ENCODE results near the gene COL3A1.

COL3A1 gene

GRCh38 chr2:189016311-189016861 lies 42.2 kb downstream of the COL3A1 start:
- no peak for DNase-seq (ENCODE audit: low read depth)

GRCh38 chr2:189018631-189019030 lies 44.5 kb downstream of the COL3A1 start:
- no peak for DNase-seq (ENCODE audit: low read depth)

- DNase-seq (ENCODE audit: low read depth), result no peak
These were observed 46.0 kb downstream of the COL3A1 start for GRCh38 chr2:189020179-189020578.

GRCh38 chr2:189022053-189022481 lies 47.9 kb downstream of the COL3A1 start:
- no peak for DNase-seq (ENCODE audit: low read depth)

- DNase-seq (ENCODE audit: low read depth), result no peak
These were observed 48.3 kb downstream of the COL3A1 start for GRCh38 chr2:189022492-189022891.

GRCh38 chr2:189024901-189025618 lies 50.9 kb downstream of the COL3A1 start:
- DNase-seq (ENCODE audit: low read depth), result no peak

GRCh38 chr2:189037518-189037917 lies 63.3 kb downstream of the COL3A1 start:
- DNase-seq (ENCODE audit: low read depth), result no peak

- no peak for DNase-seq (ENCODE audit: low read depth)
These were observed 71.7 kb downstream of the COL3A1 start for GRCh38 chr2:189045836-189046235.

- no peak for DNase-seq (ENCODE audit: low read depth)
These were observed 72.1 kb downstream of the COL3A1 start for GRCh38 chr2:189046320-189046719.

GRCh38 chr2:189047171-189047888 lies 73.2 kb downstream of the COL3A1 start:
- DNase-seq (ENCODE audit: low read depth), result no peak

GRCh38 chr2:189048189-189048588 lies 74.0 kb downstream of the COL3A1 start:
- no peak for DNase-seq (ENCODE audit: low read depth)

- no peak for DNase-seq (ENCODE audit: low read depth)
These were observed 75.6 kb downstream of the COL3A1 start for GRCh38 chr2:189049709-189050164.

- DNase-seq (ENCODE audit: low read depth), result no peak
These were observed 76.1 kb downstream of the COL3A1 start for GRCh38 chr2:189050165-189050712.

- DNase-seq (ENCODE audit: low read depth), result no peak
These were observed 82.3 kb downstream of the COL3A1 start for GRCh38 chr2:189056200-189057106.

GRCh38 chr2:189057316-189057715 lies 83.1 kb downstream of the COL3A1 start:
- no peak for DNase-seq (ENCODE audit: low read depth)

GRCh38 chr2:189060096-189060642 lies 86.0 kb downstream of the COL3A1 start:
- no peak for DNase-seq (ENCODE audit: low read depth)

Measured in HS-27A (cell line).